WERI-Rb-1 (cell line): ENCODE measurements around the gene IBTK.
"Not testable (repeated sequence)": the region's sequence is repeated elsewhere in the genome, so short reads cannot be mapped to it uniquely, and the experiment has no call there.

Experiments
- DNase-seq: peaks from one replicate; pipeline ENCODE4 v3.0.0-alpha.2; 2020
- H3K27ac ChIP-seq: fragments of 250-450 bp; sonication (Bioruptor Pico); 2 replicates; pipeline ENCODE4 v1.5.1; 2020; ENCODE audit warnings: mild to moderate bottlenecking, moderate library complexity
- H3K27me3 ChIP-seq: fragments of 250-450 bp; sonication (Bioruptor Pico); 2 replicates; pipeline ENCODE4 v1.5.1; 2021; ENCODE audit warnings: mild to moderate bottlenecking, low read depth, moderate library complexity; ENCODE audit not compliant: insufficient read depth, severe bottlenecking
- H3K36me3 ChIP-seq: fragments of 250-450 bp; sonication (Bioruptor Pico); 2 replicates; pipeline ENCODE4 v1.5.1; 2020; ENCODE audit warnings: mild to moderate bottlenecking, moderate library complexity
- H3K4me3 ChIP-seq: 2 replicates; pipeline ENCODE4 v1.5.1; 2011; ENCODE audit warnings: low read depth, mild to moderate bottlenecking, control low read depth, low read length
- H3K9me3 ChIP-seq: fragments of 250-450 bp; sonication (Bioruptor Pico); 2 replicates; pipeline ENCODE4 v1.5.1; 2021; ENCODE audit warnings: mild to moderate bottlenecking, moderate library complexity; ENCODE audit not compliant: severe bottlenecking
- TF ChIP-seq, protein P1 (sequence below): IDR thresholded peaks from 2 replicates; pipeline ENCODE4 v1.5.1; 2011; ENCODE audit warnings: low read depth, mild to moderate bottlenecking, control low read depth, inconsistent platforms, low read length

The IBTK gene

DNA sequence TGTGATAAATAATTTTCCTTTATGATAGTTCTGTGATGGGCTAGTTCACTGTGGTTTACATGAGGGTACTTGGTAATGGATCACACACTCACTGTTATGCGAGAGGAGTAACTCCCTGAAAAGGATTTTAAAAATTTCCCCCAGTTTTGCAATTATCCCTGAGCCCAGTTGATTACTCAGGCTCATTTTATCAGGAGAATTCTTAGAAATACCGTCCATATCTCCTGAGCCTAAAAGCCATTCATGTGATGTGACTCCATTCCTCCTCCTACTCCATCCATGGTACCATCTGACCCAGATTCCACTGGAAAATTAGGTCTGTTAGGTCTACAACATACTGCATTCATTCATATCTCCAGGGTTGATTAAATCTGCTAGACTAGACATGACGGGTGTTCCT is 16.4 kb upstream of the IBTK start:
- Histone ChIP-seq H3K36me3 (no peaks in the 10 kb centered on the region), H3K27ac (no peak overlapping the region), H3K27me3 (no peaks in the 10 kb centered on the region), H3K9me3 (no peaks in the 10 kb centered on the region), H3K4me3 (no peak overlapping the region)
- DNase-seq: no peak
- TF ChIP-seq, protein P1, sequence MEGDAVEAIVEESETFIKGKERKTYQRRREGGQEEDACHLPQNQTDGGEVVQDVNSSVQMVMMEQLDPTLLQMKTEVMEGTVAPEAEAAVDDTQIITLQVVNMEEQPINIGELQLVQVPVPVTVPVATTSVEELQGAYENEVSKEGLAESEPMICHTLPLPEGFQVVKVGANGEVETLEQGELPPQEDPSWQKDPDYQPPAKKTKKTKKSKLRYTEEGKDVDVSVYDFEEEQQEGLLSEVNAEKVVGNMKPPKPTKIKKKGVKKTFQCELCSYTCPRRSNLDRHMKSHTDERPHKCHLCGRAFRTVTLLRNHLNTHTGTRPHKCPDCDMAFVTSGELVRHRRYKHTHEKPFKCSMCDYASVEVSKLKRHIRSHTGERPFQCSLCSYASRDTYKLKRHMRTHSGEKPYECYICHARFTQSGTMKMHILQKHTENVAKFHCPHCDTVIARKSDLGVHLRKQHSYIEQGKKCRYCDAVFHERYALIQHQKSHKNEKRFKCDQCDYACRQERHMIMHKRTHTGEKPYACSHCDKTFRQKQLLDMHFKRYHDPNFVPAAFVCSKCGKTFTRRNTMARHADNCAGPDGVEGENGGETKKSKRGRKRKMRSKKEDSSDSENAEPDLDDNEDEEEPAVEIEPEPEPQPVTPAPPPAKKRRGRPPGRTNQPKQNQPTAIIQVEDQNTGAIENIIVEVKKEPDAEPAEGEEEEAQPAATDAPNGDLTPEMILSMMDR: no peak

DNA sequence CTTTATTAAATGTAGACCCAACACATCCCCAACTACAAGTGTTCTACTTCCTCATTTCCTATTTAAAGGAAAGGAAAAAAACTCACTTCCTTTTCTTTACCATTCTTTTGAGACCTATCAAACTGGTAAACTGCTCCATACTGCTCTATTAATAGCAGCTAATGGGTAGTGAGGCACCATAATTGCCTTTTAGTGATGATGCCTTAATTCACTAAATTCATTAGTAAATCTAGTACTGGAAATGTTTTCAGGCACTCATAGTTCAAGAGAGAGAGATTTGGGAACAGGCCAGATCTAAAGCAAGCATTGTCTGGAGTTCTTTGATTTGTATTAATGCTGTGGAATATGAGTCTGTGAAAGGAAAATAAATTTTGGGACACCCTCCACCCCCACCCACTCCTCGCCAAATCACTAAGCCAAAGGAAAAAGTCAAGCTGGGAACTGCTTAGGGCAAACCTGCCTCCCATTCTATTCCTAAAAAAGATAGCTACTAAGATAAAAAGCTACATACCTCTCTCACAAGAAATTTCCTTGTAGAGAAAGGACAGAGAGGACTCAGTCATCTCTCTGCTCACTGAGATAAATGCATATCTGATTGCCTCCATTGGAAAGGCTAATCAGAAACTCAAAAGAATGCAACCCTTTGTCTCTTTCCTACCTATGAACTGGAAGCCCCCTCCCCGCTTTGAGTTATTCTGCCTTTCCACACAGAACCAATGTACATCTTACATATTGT is 13.6 kb upstream of the IBTK start:
- TF ChIP-seq, protein P1: no peak
- Histone ChIP-seq H3K27ac (no peak overlapping the region), H3K27me3 (no peaks in the 10 kb centered on the region), H3K4me3 (no peak overlapping the region), H3K9me3 (no peaks in the 10 kb centered on the region), H3K36me3 (no peaks in the 10 kb centered on the region)
- DNase-seq: no peak

DNA sequence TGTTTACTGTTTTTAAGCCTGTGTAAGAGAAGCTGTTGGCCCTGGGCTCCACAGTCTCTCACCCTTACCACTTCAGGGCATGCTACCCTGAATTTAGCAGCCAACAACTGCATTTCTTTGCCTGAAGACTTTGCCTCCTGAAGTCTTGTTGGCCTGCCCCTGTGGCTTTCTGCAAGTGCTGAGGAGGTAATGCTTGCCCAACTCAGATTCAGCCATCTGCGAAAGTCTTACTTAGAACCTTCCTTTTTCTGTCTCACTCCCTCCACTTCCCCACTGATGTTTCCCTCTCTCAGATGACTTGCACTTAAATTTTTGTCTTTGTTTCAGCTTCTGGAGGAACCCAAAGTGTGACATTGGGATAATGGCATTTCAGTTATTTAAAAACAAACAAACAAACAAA is 11.8 kb upstream of the IBTK start:
- no peaks in the 10 kb centered on the region for H3K27me3 ChIP-seq
- no peak for DNase-seq

DNA sequence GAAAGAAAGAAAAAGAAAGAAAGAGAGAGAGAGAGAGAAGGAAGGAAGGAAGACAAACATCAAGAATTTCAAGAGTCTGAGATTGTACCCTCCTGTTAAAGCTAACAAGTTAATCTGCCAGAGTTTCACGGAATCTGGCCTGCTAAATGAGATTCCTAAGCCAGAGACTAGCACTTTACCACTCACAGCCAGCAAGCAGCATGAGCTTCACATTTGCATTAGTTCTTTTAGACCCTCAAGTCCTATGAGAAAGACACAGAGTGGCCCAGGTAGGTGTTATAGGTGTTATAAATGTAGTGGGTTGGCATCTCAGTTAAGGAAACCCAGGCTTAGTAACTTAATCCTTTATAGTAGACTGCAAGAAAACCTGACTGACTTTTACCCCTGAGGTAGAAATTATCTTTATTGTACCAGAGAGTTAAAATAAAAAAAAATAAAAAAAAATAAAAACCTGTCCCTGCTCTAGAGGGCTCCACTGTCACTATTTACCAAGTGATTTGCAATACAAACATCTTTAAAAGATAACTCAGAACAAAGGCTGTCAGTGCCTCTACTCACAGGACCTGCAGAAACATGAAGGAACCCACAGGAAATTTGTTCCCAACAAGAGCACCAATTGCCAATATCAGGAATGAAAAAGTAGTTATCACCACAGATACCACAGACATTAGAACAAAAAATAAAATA is 9.7 kb upstream of the IBTK start:
- H3K27ac ChIP-seq: no peak overlapping the region

More for the DNA sequence above, 11.8 kb upstream of the IBTK start:
- H3K27ac ChIP-seq: no peak overlapping the region
- no peaks in the 10 kb centered on the region for H3K9me3 ChIP-seq
- no peak overlapping the region for H3K4me3 ChIP-seq
- no peaks in the 10 kb centered on the region for H3K36me3 ChIP-seq
- TF ChIP-seq, protein P1: no peak

DNA sequence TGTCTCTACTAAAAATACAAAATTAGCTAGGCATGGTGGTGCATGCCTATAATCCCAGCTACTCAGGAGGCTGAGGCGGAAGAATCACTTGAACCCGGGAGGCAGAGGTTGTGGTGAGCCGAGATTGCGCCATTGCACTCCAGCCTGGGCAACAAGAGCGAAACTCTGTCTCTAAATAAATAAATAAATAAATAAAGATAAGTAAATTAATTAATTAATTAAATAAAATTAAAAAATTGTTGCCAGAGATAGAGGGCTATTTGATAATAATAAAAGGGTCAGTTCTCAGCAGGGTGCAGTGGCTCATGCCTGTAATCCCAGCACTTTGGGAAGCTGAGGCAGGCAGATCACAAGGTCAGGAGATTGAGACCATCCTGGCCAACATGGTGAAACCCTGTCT is 7.2 kb upstream of the IBTK start:
- not testable (repeated sequence) for H3K4me3 ChIP-seq, H3K9me3 ChIP-seq, DNase-seq, H3K36me3 ChIP-seq, H3K27ac ChIP-seq, H3K27me3 ChIP-seq

More for the DNA sequence above, 9.7 kb upstream of the IBTK start:
- Histone ChIP-seq H3K9me3 (no peaks in the 10 kb centered on the region), H3K4me3 (no peak overlapping the region), H3K36me3 (no peaks in the 10 kb centered on the region), H3K27me3 (no peaks in the 10 kb centered on the region)
- TF ChIP-seq, protein P1: no peak
- no peak for DNase-seq

DNA sequence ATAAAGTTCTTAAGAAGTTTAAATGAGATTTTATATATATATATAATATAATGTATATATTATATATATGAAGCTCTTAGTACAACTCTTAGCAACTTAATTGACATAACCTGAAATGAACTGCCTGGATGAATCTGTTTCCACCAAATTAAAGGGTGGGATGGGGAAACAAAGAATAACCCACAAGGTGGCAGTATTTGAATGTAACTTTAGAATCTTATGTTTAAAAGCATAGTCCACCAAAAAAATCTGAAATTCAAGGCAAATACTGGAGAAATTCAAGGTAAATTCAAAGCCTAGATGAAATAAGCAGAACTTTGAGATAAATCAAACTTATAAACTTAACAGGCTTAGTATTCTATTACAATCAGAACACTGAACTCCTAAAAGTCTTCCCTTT is 4.4 kb upstream of the IBTK start:
- H3K36me3 ChIP-seq: no peaks in the 10 kb centered on the region; the same call in 1 of the 2 replicates
- no peak for DNase-seq
- H3K4me3 ChIP-seq: no peak overlapping the region
- TF ChIP-seq, protein P1: no peak
- no peaks in the 10 kb centered on the region for H3K27me3 ChIP-seq
- no peak overlapping the region for H3K27ac ChIP-seq
- no peaks in the 10 kb centered on the region for H3K9me3 ChIP-seq
